HG03571 (cell line): Measurements from ENCODE around the gene ATOH8.
"Not testable (repeated sequence)": the region's sequence is repeated elsewhere in the genome, so short reads cannot be mapped to it uniquely, and the experiment has no call there.

Source experiments
- ATAC-seq: cut with Tn5 transposase; IDR thresholded peaks from one replicate; pipeline ENCODE4 v1.9.1; 2021; ENCODE audit not compliant: unreplicated experiment

ATOH8 gene

GRCh38 chr2:85753525-85754312 is at the start of gene ATOH8:
TSS of gene ATOH8 (plus strand) at chr2:85753991. CDS start at chr2:85754190, 199 bp downstream.
- no peak for ATAC-seq

- no peak for ATAC-seq
These were observed 49.8 kb upstream of the ATOH8 start for GRCh38 chr2:85704038-85704437.

- peak; percentile 52 for ATAC-seq
These were observed 48.8 kb upstream of the ATOH8 start for GRCh38 chr2:85704800-85705679.

GRCh38 chr2:85705680-85706039 is 48.1 kb upstream of the ATOH8 start:
- ATAC-seq, result no peak

- no peak for ATAC-seq
These were observed 47.7 kb upstream of the ATOH8 start for GRCh38 chr2:85706063-85706462.

- no peak for ATAC-seq
These were observed 47.0 kb upstream of the ATOH8 start for GRCh38 chr2:85706599-85707296.

- ATAC-seq, result no peak
These were observed 46.5 kb upstream of the ATOH8 start for GRCh38 chr2:85707304-85707703.

- ATAC-seq, result no peak
These were observed 45.1 kb upstream of the ATOH8 start for GRCh38 chr2:85708641-85709040.

GRCh38 chr2:85709401-85709811 is 44.4 kb upstream of the ATOH8 start:
- no peak for ATAC-seq

GRCh38 chr2:85710687-85711577 is 42.9 kb upstream of the ATOH8 start:
- ATAC-seq, result no peak

GRCh38 chr2:85711578-85712060 is 42.2 kb upstream of the ATOH8 start:
- no peak for ATAC-seq

- ATAC-seq, result no peak
These were observed 41.5 kb upstream of the ATOH8 start for GRCh38 chr2:85712336-85712735.

- ATAC-seq, result no peak
These were observed 40.8 kb upstream of the ATOH8 start for GRCh38 chr2:85712849-85713612.

GRCh38 chr2:85713836-85714235 is 40.0 kb upstream of the ATOH8 start:
- no peak for ATAC-seq

- ATAC-seq, result not testable (repeated sequence)
These were observed 39.4 kb upstream of the ATOH8 start for GRCh38 chr2:85714421-85714820.

- ATAC-seq, result no peak
These were observed 39.0 kb upstream of the ATOH8 start for GRCh38 chr2:85714841-85715240.

- no peak for ATAC-seq
These were observed 37.4 kb upstream of the ATOH8 start for GRCh38 chr2:85716346-85716914.

GRCh38 chr2:85717308-85718008 is 36.3 kb upstream of the ATOH8 start:
- no peak for ATAC-seq

- no peak for ATAC-seq
These were observed 35.8 kb upstream of the ATOH8 start for GRCh38 chr2:85718009-85718391.
